Stimulated activated naive B cell treated with anti-CD40 and anti-IgM and Interleukin-4, amounts not matched to agents 10 μg/mL and 1 μg/mL and 100 μg/mL, for 72 hours (primary cell): ENCODE data around the gene ANAPC7.
"Not testable (repeated sequence)": the region's sequence is repeated elsewhere in the genome, so short reads cannot be mapped to it uniquely, and the experiment has no call there.

ENCODE experiments used
- ATAC-seq, 2 donors: fragments of 150-1000 bp; cut with Tn5 transposase; replicated peaks; 2 replicates each; pipeline ENCODE4 v1.10.0; 2021; ENCODE audit warnings: moderate library complexity in 1 of 2
- DNase-seq: peaks from one replicate; pipeline ENCODE4 v3.0.0; 2021
- H3K27ac Mint-ChIP-seq: one replicate; pipeline ENCODE4 v1.8.0; 2022; ENCODE audit warnings: mild to moderate bottlenecking, mixed read lengths
- H3K27me3 Mint-ChIP-seq, 2 donors: one replicate each; pipeline ENCODE4 v1.8.0; 2022; ENCODE audit warnings: mixed read lengths in 2 of 2
- H3K36me3 Mint-ChIP-seq, 2 donors: one replicate each; pipeline ENCODE4 v1.8.0; 2022; ENCODE audit warnings: mixed read lengths in 2 of 2, mild to moderate bottlenecking in 1 of 2
- H3K4me1 Mint-ChIP-seq, 2 donors: one replicate each; pipeline ENCODE4 v1.8.0; 2022; ENCODE audit warnings: mixed read lengths in 2 of 2, mild to moderate bottlenecking in 1 of 2
- H3K4me3 Mint-ChIP-seq, 2 donors: one replicate each; pipeline ENCODE4 v1.8.0; 2022; ENCODE audit warnings: mild to moderate bottlenecking in 2 of 2, mixed read lengths in 2 of 2, moderate library complexity in 1 of 2
- H3K9me3 Mint-ChIP-seq, 2 donors: one replicate each; pipeline ENCODE4 v1.8.0; 2022; ENCODE audit warnings: mixed read lengths in 2 of 2, mild to moderate bottlenecking in 1 of 2

Gene ANAPC7

GRCh38 chr12:110405126-110405662 is 1.7 kb upstream of the ANAPC7 start:
- H3K27ac Mint-ChIP-seq, result not testable (repeated sequence)
- peaks cover 9 to 20% of the 10 kb centered on the region in 2 donors for H3K4me1 Mint-ChIP-seq

GRCh38 chr12:110403976-110404682 is 621 bp upstream of the ANAPC7 start:
- DNase-seq, result peak; percentile 64
- H3K36me3 Mint-ChIP-seq, result peaks cover 15 to 16% of the 10 kb centered on the region in 2 donors
- H3K27ac Mint-ChIP-seq, result peak overlapping the region; percentile 99
- peak overlapping the region; percentile 100 for H3K4me3 Mint-ChIP-seq
- no peaks in the 10 kb centered on the region for H3K9me3 Mint-ChIP-seq
- no peaks in the 10 kb centered on the region for H3K27me3 Mint-ChIP-seq
- peak; percentile 71 for ATAC-seq
- peaks cover 10 to 23% of the 10 kb centered on the region in 2 donors for H3K4me1 Mint-ChIP-seq

More at GRCh38 chr12:110405126-110405662, 1.7 kb upstream of the ANAPC7 start:
- peaks cover 15 to 16% of the 10 kb centered on the region in 2 donors for H3K36me3 Mint-ChIP-seq
- DNase-seq, ATAC-seq, H3K4me3 Mint-ChIP-seq, H3K27me3 Mint-ChIP-seq, H3K9me3 Mint-ChIP-seq: not testable (repeated sequence)

GRCh38 chr12:110382683-110383082 is 20.8 kb downstream of the ANAPC7 start:
- H3K4me3 Mint-ChIP-seq, result no peak overlapping the region
- H3K9me3 Mint-ChIP-seq, result no peaks in the 10 kb centered on the region
- no peak for ATAC-seq
- H3K27me3 Mint-ChIP-seq, result no peaks in the 10 kb centered on the region
- no peak overlapping the region for H3K27ac Mint-ChIP-seq
- no peak for DNase-seq
- H3K36me3 Mint-ChIP-seq, result peaks cover 53 to 60% of the 10 kb centered on the region in 2 donors
- peaks cover 0 to 8% of the 10 kb centered on the region in 2 donors for H3K4me1 Mint-ChIP-seq

- DNase-seq, result no peak
Measured at GRCh38 chr12:110379631-110380030, 23.9 kb downstream of the ANAPC7 start.

GRCh38 chr12:110379197-110379596 is 24.3 kb downstream of the ANAPC7 start:
- ATAC-seq (no peak), DNase-seq (no peak)
- no peak overlapping the region for H3K4me3 Mint-ChIP-seq

More at GRCh38 chr12:110379631-110380030, 23.9 kb downstream of the ANAPC7 start:
- Mint-ChIP-seq H3K9me3 (no peaks in the 10 kb centered on the region), H3K4me3 (no peak overlapping the region), H3K27ac (no peak overlapping the region), H3K36me3 (peaks cover 50 to 56% of the 10 kb centered on the region in 2 donors), H3K4me1 (peaks cover 3 to 5% of the 10 kb centered on the region in 2 donors), H3K27me3 (no peaks in the 10 kb centered on the region)
- no peak for ATAC-seq

GRCh38 chr12:110378131-110378790 is 25.2 kb downstream of the ANAPC7 start:
- not testable (repeated sequence) for H3K27ac Mint-ChIP-seq, DNase-seq, H3K27me3 Mint-ChIP-seq, H3K9me3 Mint-ChIP-seq, H3K4me1 Mint-ChIP-seq, ATAC-seq, H3K4me3 Mint-ChIP-seq
- H3K36me3 Mint-ChIP-seq, result peaks cover 54 to 66% of the 10 kb centered on the region in 2 donors

More at GRCh38 chr12:110379197-110379596, 24.3 kb downstream of the ANAPC7 start:
- Mint-ChIP-seq H3K4me1 (peaks cover 2 to 5% of the 10 kb centered on the region in 2 donors), H3K27me3 (no peaks in the 10 kb centered on the region), H3K27ac (peak overlapping the region; percentile 11), H3K9me3 (no peaks in the 10 kb centered on the region), H3K36me3 (peaks cover 48 to 56% of the 10 kb centered on the region in 2 donors)

- Mint-ChIP-seq H3K4me3 (no peak overlapping the region), H3K27ac (peak overlapping the region; percentile 20), H3K27me3 (no peaks in the 10 kb centered on the region), H3K4me1 (peaks cover 15 to 27% of the 10 kb centered on the region in 2 donors), H3K36me3 (peaks cover 52 to 68% of the 10 kb centered on the region in 2 donors), H3K9me3 (no peaks in the 10 kb centered on the region)
- DNase-seq (no peak), ATAC-seq (no peak)
Measured at GRCh38 chr12:110373962-110374611, 29.4 kb downstream of the ANAPC7 start.

GRCh38 chr12:110373425-110373824 is 30.1 kb downstream of the ANAPC7 start:
- no peak overlapping the region for H3K4me3 Mint-ChIP-seq
- no peaks in the 10 kb centered on the region for H3K27me3 Mint-ChIP-seq
- H3K36me3 Mint-ChIP-seq, result peaks cover 45 to 63% of the 10 kb centered on the region in 2 donors
- H3K4me1 Mint-ChIP-seq, result peaks cover 17 to 30% of the 10 kb centered on the region in 2 donors
- H3K27ac Mint-ChIP-seq, result peak overlapping the region; percentile 20
- no peak for ATAC-seq
- no peaks in the 10 kb centered on the region for H3K9me3 Mint-ChIP-seq
- DNase-seq, result no peak

- Mint-ChIP-seq H3K27ac (no peak overlapping the region), H3K4me3 (no peak overlapping the region), H3K9me3 (no peaks in the 10 kb centered on the region), H3K36me3 (peaks cover 42 to 61% of the 10 kb centered on the region in 2 donors), H3K27me3 (no peaks in the 10 kb centered on the region), H3K4me1 (peaks cover 17 to 33% of the 10 kb centered on the region in 2 donors)
- no peak for ATAC-seq
- DNase-seq, result no peak
Measured at GRCh38 chr12:110373025-110373424, 30.5 kb downstream of the ANAPC7 start.

- Mint-ChIP-seq H3K36me3 (peaks cover 39 to 55% of the 10 kb centered on the region in 2 donors), H3K27ac (peak overlapping the region; percentile 93), H3K27me3 (no peaks in the 10 kb centered on the region), H3K4me3 (peak overlapping the region; percentile 48 to 60), H3K9me3 (no peaks in the 10 kb centered on the region), H3K4me1 (peaks cover 22 to 35% of the 10 kb centered on the region in 2 donors)
- no peak for ATAC-seq
- no peak for DNase-seq
Measured at GRCh38 chr12:110372056-110372425, 31.5 kb downstream of the ANAPC7 start.

- no peaks in the 10 kb centered on the region for H3K9me3 Mint-ChIP-seq
- H3K27ac Mint-ChIP-seq, result peak overlapping the region; percentile 93
- no peaks in the 10 kb centered on the region for H3K27me3 Mint-ChIP-seq
- DNase-seq, result peak; percentile 90
- peak overlapping the region; percentile 48 to 60 for H3K4me3 Mint-ChIP-seq
- H3K4me1 Mint-ChIP-seq, result peaks cover 27 to 38% of the 10 kb centered on the region in 2 donors
- ATAC-seq, result peak; percentile 96 to 98
- H3K36me3 Mint-ChIP-seq, result peaks cover 37 to 55% of the 10 kb centered on the region in 2 donors
Measured at GRCh38 chr12:110371408-110372055, 32.0 kb downstream of the ANAPC7 start.

- Mint-ChIP-seq H3K27me3 (no peaks in the 10 kb centered on the region), H3K4me3 (no peak overlapping the region), H3K36me3 (peaks cover 32 to 50% of the 10 kb centered on the region in 2 donors), H3K27ac (peak overlapping the region; percentile 69), H3K4me1 (peaks cover 27 to 38% of the 10 kb centered on the region in 2 donors), H3K9me3 (no peaks in the 10 kb centered on the region)
- ATAC-seq (peak; percentile 12 to 18), DNase-seq (no peak)
Measured at GRCh38 chr12:110370732-110371231, 32.7 kb downstream of the ANAPC7 start.

- Mint-ChIP-seq H3K4me1 (peaks cover 27 to 35% of the 10 kb centered on the region in 2 donors), H3K4me3 (no peak overlapping the region), H3K27me3 (no peaks in the 10 kb centered on the region), H3K27ac (no peak overlapping the region), H3K36me3 (peaks cover 29 to 46% of the 10 kb centered on the region in 2 donors), H3K9me3 (no peaks in the 10 kb centered on the region)
- ATAC-seq (no peak), DNase-seq (no peak)
Measured at GRCh38 chr12:110369992-110370391, 33.5 kb downstream of the ANAPC7 start.
